HG03469 (cell line): ENCODE measurements around the gene DNAAF2.
"Not testable (repeated sequence)": the region's sequence is repeated elsewhere in the genome, so short reads cannot be mapped to it uniquely, and the experiment has no call there.

Experiments used
- ATAC-seq: cut with Tn5 transposase; IDR thresholded peaks from one replicate; pipeline ENCODE4 v1.9.1; 2021; ENCODE audit warnings: mild to moderate bottlenecking, moderate library complexity, moderate number of reproducible peaks; ENCODE audit not compliant: unreplicated experiment

Gene DNAAF2, protein sequence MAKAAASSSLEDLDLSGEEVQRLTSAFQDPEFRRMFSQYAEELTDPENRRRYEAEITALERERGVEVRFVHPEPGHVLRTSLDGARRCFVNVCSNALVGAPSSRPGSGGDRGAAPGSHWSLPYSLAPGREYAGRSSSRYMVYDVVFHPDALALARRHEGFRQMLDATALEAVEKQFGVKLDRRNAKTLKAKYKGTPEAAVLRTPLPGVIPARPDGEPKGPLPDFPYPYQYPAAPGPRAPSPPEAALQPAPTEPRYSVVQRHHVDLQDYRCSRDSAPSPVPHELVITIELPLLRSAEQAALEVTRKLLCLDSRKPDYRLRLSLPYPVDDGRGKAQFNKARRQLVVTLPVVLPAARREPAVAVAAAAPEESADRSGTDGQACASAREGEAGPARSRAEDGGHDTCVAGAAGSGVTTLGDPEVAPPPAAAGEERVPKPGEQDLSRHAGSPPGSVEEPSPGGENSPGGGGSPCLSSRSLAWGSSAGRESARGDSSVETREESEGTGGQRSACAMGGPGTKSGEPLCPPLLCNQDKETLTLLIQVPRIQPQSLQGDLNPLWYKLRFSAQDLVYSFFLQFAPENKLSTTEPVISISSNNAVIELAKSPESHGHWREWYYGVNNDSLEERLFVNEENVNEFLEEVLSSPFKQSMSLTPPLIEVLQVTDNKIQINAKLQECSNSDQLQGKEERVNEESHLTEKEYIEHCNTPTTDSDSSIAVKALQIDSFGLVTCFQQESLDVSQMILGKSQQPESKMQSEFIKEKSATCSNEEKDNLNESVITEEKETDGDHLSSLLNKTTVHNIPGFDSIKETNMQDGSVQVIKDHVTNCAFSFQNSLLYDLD

GRCh38 chr14:49634547-49635334 is at the start of gene DNAAF2:
Gene DNAAF2 (minus strand): TSS chr14:49635244. CDS start chr14:49635149, 95 bp downstream.
- ATAC-seq: peak; percentile 21

- ATAC-seq: no peak
These were observed 44.2 kb upstream of the DNAAF2 start for GRCh38 chr14:49679271-49679670.

DNA sequence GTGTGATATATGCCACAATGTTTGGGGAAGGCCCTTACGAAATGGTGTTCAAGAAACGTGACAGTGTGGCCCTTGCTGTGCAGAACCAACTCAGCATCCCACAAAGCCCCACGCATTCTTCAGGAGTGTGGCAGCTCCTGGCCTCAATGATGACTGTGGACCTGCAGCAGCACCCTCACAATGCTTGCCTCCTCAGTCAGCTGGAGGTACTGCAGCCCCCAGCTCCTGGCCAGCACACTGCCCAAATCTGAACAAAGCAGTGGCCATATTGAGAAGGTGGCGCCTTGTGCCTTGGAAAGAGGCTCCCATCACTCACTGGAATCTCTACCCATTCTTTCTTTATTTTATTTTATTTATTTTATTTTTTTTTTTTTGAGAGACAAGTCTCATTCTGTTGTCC is 42.6 kb upstream of the DNAAF2 start:
- no peak for ATAC-seq

GRCh38 chr14:49673586-49673985 is 38.5 kb upstream of the DNAAF2 start:
- no peak for ATAC-seq

DNA sequence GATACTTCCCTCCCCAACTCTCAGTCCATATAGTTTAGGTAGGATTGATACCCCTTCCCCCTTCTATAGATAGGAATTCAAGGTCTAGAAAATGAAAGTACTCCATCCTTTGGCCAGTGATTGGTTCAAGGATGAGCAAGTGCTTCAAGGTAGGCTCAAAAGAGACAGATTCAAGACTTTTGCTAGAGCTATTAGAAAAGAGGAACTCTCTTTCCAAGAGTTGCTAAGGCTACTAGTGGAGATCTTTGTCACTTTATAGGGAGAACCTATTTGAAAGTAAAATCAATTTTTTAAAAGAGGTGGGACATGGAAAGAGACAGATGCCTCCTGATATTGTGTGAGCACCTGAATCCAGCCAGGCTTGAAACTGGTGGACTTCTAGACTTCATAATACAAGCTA is 35.4 kb upstream of the DNAAF2 start:
- no peak for ATAC-seq

DNA sequence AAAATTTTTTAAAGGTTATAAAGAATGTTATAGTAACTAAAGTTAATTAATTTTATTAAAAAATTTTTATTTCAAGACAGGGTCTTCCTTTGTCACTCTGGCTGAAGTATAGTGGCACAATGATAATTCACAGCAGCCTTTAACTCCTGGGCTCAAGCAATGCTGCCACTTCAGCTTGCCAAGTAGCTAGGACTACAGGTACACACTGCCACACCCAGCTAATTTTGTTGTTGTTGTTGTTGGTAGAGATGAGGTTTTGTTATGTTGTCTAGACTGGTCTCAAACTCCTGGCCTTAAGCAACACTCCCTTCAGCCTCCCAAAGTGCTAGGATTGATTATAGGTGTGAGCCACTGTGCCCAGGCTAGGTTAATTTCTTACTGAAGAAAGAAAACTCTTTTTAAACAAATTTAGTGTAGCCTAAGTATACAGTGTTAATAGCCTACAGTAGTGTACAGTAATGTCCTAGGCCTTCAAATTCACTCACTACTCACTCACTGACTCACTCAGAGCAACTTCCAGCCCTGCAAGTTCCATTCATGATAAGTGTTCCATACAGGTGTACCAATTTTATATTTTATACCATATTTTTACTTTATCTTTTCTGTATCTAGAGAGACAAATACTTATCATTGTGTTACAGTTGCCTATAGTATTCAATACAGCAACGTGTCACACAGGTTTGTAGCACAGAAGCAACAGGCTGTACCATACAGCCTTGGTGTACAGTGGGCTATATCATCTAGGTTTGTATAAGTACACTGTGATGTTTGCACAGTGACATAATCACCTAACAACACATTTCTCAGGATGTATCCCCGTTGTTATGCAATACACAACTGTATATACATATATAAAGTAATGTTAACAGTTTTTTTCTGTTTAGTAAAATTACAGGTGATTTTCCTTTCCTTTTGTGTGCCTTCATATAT is 24.7 kb upstream of the DNAAF2 start:
- no peak for ATAC-seq

DNA sequence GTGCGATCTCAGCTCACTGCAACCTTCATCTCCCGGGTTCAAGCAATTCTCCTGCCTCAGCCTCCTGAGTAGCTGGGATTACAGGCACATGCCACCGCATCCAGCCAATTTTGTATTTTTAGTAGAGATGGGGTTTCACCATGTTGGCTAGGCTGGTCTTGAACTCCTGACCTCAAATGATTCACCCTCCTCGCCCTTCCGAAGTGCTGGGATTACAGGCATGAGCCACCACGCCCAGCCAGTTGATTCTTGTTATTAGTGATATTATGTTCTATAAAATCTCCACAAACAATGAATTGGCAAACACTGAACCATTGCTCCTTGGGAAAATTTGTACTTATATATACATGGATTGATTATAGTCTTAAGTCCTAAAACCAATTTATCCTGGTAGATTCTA is 22.5 kb upstream of the DNAAF2 start:
- ATAC-seq: not testable (repeated sequence)

GRCh38 chr14:49654511-49654910 is 19.5 kb upstream of the DNAAF2 start:
- no peak for ATAC-seq

DNA sequence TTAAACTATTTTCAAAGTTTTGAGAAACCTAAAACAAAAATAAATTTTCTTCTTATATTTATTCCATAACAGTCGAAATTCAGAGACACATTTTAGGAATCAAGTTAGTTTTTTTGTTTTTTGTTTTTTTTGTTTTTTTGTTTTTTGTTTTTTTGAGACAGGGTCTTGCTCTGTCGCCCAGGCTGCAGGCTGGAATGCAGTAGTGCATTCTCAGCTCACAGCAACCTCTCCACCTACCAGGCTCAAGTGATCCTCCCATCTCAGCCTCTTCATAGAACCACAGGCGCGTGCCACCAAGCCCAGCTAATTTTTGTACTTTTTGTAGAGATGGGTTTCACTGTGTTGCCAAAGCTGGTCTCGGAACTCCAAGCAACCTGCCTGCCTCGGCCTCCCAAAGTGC is 18.5 kb upstream of the DNAAF2 start:
- ATAC-seq: no peak

DNA sequence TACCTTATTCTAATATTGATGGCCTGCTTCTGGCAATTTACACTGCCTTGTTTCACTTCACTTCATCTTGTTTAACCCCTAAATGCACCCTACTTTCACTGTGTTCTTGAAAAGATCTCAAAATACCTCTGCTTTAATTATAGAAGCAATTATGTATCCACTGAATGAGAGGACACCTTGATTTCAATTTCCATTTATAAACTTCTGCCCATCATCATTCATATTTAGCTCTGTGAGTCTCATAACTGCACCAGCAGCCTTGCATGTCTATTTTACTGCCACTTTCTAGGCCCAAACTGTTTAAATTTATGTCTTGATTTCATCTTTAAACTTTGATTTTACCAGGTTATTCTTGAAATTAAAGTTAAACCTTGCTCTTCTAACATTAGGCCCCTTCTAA is 7.1 kb upstream of the DNAAF2 start:
- no peak for ATAC-seq

DNA sequence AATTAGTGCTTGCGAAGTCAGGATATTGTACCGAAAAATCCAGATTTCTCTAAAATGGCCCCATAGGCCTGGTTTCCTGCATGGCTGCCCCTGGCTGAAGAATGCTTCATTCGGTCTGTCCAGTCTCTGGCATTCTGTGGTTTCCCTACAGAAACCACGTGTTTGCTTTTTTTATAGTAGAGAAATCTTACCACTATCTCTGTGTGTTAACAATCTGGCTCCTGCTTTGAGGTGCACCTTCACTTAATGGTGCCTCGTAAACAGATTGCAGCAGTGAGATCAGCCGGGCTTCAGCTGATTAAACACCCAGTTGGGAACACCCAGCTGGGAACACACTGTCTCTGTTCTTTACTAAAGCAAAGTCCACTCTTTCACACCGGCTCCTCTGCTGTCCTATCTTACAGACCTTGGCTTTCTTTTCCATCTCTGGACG is 6.7 kb upstream of the DNAAF2 start:
- no peak for ATAC-seq

GRCh38 chr14:49640540-49641417 is 5.7 kb upstream of the DNAAF2 start:
- no peak for ATAC-seq

DNA sequence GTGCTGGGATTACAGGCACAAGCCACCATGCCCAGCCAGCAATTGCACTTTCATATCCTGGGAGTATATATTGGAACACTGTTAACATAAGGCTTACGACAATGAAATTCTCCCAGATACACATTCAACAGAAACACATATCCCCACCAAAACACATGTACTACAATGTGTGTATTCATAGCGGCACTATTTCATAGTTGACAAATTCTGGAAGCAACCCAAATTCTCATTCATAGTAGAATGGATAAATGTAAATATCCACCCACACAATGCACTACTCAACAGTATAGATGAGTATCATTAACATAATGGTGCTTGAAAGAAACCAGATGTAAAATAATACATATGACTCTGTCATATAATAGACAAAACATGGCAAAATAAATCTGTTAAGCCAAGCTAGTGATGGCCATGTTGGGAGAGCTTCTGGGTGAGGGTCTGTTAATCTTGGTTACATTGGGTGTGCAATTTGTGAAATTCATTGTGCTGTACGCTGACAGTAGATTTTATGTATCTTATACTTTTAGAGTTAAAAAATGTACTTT is 2.6 kb upstream of the DNAAF2 start:
- no peak for ATAC-seq

DNA sequence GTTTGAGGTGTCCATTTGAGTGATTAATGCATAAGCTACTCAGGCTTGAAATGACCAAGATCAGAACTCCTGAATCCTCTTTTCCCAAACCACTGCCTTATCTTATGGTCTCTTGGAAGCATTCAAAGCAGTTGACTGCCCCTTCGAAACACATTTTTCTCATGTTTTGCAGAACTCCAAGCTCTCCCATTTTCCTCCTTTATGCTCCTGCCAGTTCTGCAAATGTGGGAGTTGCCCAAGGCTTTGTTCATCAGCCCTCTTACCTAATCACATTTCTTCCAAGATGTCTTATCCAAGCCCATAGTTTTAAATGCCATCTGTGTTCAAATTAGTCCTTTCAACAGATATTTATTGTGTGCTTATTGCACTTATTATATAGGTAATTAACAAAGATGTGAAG is 1.8 kb upstream of the DNAAF2 start:
- ATAC-seq: no peak

GRCh38 chr14:49633640-49634546 is 1.2 kb downstream of the DNAAF2 start:
- peak; percentile 67 for ATAC-seq

DNA sequence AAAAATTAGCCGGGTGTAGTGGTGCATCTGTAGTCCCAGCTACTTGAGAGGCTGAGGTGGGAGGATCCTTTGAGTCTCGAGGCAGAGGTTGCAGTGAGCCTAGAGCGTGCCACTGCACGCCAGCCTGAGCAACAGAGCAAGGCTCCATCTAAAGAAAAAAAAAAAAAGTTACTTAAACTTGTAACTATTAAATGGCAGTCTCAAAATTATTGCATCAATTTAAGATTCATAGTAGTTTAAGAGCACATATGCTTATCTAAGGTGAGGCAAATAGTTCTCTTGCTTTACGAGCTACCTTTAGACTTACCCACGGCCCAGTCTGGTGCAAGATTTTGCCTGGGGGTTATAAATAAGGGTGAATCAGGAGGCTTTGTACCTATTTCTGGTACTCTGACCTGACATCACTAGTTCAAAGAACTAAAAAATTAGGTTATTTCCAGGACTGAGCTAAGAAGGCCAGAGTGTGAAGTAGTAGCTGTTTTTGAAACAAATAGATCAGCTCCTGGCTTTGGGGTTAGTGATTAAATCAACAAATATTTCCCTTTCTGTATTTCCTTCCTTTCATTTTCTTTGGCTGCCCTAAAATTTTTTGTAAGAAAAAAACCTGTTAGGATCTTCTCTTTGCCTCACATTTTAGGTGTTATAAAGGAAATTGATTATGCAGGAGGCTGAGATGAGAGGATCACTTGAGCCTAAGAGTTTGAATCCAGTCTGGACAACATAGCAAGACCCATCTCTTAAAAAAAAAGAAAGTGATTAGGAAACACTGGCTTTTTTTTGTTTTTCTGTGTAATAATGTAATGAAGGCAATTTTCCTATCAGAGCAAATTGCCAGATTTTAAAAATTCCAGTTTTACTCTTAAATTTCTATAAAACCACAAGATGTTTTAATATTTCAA is 10.9 kb downstream of the DNAAF2 start:
- ATAC-seq: no peak

- no peak for ATAC-seq
These were observed 11.7 kb downstream of the DNAAF2 start for GRCh38 chr14:49623387-49623786.
